Smooth muscle cell (in vitro differentiated cells): ENCODE measurements around the gene NEMP2. TPM values are rescaled to one million over a fixed set of nuclear protein-coding genes. Genes with fewer than 3 reads are reported as not detected.

Experiments used
- DNase-seq: peaks from one replicate; lab custom pipeline; 2025; ENCODE audit not compliant: unreplicated experiment; lab: John Stamatoyannopoulos, UW
- H2AFZ ChIP-seq: fragments of 200-600 bp; sonication (generic); 2 replicates; pipeline ENCODE4 v1.6.0; 2016; ENCODE audit warnings: antibody characterized with exemption, low read depth, mild to moderate bottlenecking
- H3F3A ChIP-seq: fragments of 200-600 bp; sonication (generic); 2 replicates; pipeline ENCODE4 v1.6.0; 2017; ENCODE audit warnings: antibody characterized with exemption, low read depth
- H3K27ac ChIP-seq: fragments of 200-600 bp; sonication (generic); 2 replicates; pipeline ENCODE4 v1.5.1; 2016; ENCODE audit warnings: low read depth, mild to moderate bottlenecking
- H3K27me3 ChIP-seq: fragments of 200-600 bp; sonication (generic); 2 replicates; pipeline ENCODE4 v1.6.1; 2016; ENCODE audit warnings: low read depth, mild to moderate bottlenecking
- H3K36me3 ChIP-seq: fragments of 200-600 bp; sonication (generic); 2 replicates; pipeline ENCODE4 v1.5.1; 2016; ENCODE audit warnings: low read depth
- H3K4me1 ChIP-seq: fragments of 200-600 bp; sonication (generic); 2 replicates; pipeline ENCODE4 v1.5.1; 2016; ENCODE audit warnings: low read depth
- H3K4me2 ChIP-seq: fragments of 200-600 bp; sonication (generic); 2 replicates; pipeline ENCODE4 v1.6.0; 2016; ENCODE audit warnings: mild to moderate bottlenecking
- H3K4me3 ChIP-seq: fragments of 200-600 bp; sonication (generic); 2 replicates; pipeline ENCODE4 v1.5.1; 2016; ENCODE audit warnings: mild to moderate bottlenecking
- H3K79me2 ChIP-seq: fragments of 200-600 bp; sonication (generic); 2 replicates; pipeline ENCODE4 v1.6.0; 2016; ENCODE audit warnings: low read depth, mild to moderate bottlenecking
- H3K9ac ChIP-seq: fragments of 200-600 bp; sonication (generic); 2 replicates; pipeline ENCODE4 v1.6.0; 2016; ENCODE audit warnings: low read depth
- H3K9me3 ChIP-seq: fragments of 200-600 bp; sonication (generic); replicated peaks from 2 replicates; pipeline ENCODE4 v1.5.1; 2016; ENCODE audit warnings: low read depth
- H4K20me1 ChIP-seq: fragments of 200-600 bp; sonication (generic); 2 replicates; pipeline ENCODE4 v1.6.0; 2016; ENCODE audit warnings: low read depth
- WGBS: methylation state at CpG from one replicate; pipeline ENCODE4 v1.1.7; 2016; ENCODE audit warnings: low lambda C conversion rate; 5-methylcytosine and 5-hydroxymethylcytosine counted together
- polyA plus RNA-seq: library from polyadenylated mRNA; unstranded; fragments of >200 nt; fragmentation: Nextera tagmentation; extraction: Ambion mirVana; gene quantifications from 2 replicates; pipeline ENCODE4 v1.2.1, GENCODE V29; 2016
- total RNA-seq: library from RNA; depleted of rRNA; stranded (reverse); fragments of >200 nt; gene quantifications from 2 replicates; pipeline ENCODE4 v1.2.3, GENCODE V29; 2014
- TF ChIP-seq, protein P1 (sequence below): fragments of 200-600 bp; sonication (generic); IDR thresholded peaks from 2 replicates; pipeline ENCODE4 v1.5.1; 2017; ENCODE audit warnings: borderline replicate concordance, mild to moderate bottlenecking, antibody characterized with exemption; ENCODE audit not compliant: insufficient read depth, poor library complexity, severe bottlenecking

The NEMP2 gene
- total and polyA plus RNA-seq, 2 experiments from 2014 or later: 1.4 to 5.0 TPM

DNA sequence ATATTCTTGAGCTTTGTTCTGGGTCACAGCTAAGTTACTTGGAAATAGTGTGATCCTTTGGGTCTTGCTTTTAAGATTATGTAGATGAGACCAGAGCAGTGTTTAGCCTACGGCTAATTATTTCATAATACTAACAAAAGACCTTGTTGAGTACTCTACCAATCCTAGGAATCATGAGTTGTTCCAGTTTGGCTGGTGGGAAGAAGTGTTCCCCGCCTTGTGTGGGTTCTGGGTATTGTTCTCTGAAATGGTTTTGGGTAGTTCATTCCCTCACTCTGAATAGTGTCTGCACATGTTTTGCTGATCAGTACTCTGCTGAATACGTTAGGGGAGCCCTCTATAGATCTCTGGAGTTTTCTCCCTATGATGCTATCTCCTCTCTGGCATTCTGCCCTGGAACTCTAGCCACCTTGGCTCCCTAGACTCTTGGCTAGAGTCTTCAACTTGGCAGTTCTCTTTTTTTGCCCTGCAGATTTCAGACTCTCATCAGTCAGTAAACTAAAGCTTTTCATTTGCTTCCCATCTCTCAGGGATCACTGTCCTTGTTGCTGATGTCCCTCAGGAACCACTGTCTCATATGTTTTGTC is 48.4 kb downstream of the NEMP2 start:
- Histone ChIP-seq H3K79me2 (no peaks in the 10 kb centered on the region), H3K4me2 (no peak overlapping the region), H3K4me1 (no peaks in the 10 kb centered on the region), H3K9me3 (no peaks in the 10 kb centered on the region), H3F3A (no peaks in the 10 kb centered on the region), H3K27ac (no peak overlapping the region), H3K27me3 (no peaks in the 10 kb centered on the region), H3K9ac (no peak overlapping the region), H2AFZ (no peak overlapping the region), H3K36me3 (no peaks in the 10 kb centered on the region), H3K4me3 (no peak overlapping the region), H4K20me1 (no peaks in the 10 kb centered on the region)
- WGBS: 76% methylated on average over 3 of the region's 3 CpGs
- TF ChIP-seq, protein P1, sequence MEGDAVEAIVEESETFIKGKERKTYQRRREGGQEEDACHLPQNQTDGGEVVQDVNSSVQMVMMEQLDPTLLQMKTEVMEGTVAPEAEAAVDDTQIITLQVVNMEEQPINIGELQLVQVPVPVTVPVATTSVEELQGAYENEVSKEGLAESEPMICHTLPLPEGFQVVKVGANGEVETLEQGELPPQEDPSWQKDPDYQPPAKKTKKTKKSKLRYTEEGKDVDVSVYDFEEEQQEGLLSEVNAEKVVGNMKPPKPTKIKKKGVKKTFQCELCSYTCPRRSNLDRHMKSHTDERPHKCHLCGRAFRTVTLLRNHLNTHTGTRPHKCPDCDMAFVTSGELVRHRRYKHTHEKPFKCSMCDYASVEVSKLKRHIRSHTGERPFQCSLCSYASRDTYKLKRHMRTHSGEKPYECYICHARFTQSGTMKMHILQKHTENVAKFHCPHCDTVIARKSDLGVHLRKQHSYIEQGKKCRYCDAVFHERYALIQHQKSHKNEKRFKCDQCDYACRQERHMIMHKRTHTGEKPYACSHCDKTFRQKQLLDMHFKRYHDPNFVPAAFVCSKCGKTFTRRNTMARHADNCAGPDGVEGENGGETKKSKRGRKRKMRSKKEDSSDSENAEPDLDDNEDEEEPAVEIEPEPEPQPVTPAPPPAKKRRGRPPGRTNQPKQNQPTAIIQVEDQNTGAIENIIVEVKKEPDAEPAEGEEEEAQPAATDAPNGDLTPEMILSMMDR: no peak
- DNase-seq: no peak

DNA sequence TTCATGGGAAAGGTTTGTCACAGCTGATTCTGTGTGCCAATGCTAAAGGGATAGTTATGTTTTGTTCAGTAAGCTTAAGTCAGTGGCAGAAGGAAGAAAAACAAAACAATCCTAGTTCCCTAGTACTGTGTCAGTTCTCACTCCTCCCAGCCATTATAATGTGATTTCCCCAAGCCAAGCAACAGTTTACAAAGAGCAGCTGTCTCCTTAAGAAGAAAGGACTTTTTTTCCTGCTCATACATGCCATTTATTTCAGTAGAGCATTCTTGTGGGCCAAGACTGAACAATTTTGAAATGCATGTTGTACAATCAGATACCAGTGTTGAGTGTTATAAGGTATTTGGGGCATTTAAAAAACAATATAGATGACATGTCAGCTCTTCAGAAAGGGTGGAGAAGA is 52.1 kb downstream of the NEMP2 start:
- Histone ChIP-seq H2AFZ (no peak overlapping the region), H3K27ac (no peak overlapping the region), H4K20me1 (no peaks in the 10 kb centered on the region), H3K79me2 (no peaks in the 10 kb centered on the region), H3K4me1 (no peaks in the 10 kb centered on the region), H3K4me2 (no peak overlapping the region), H3K4me3 (no peak overlapping the region), H3K36me3 (no peaks in the 10 kb centered on the region), H3K27me3 (no peaks in the 10 kb centered on the region), H3K9me3 (no peaks in the 10 kb centered on the region), H3K9ac (no peak overlapping the region), H3F3A (no peaks in the 10 kb centered on the region)
- TF ChIP-seq, protein P1: no peak
- no peak for DNase-seq

DNA sequence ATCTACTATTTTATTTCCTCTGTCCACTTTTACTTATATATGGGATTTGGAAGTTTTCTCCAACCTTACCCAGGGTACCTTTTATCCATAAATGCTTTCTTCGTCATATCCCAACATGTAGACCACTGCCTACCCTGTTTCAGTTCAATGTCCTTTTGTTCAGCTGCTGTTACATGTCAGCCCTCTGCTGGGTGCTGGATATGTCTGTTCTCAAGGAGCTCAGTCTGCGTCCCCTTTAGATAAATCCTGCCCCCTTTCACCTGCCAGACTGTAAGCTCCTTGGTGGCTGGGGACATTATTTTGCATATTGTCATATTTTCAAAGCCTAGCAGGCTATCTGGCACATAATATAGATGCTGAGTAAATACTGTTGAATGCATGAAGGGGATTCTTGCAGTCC is 53.2 kb downstream of the NEMP2 start:
- DNase-seq: no peak
- Histone ChIP-seq H3K36me3 (no peaks in the 10 kb centered on the region), H3K79me2 (no peaks in the 10 kb centered on the region), H2AFZ (no peak overlapping the region), H3K9ac (no peak overlapping the region), H3K4me3 (no peak overlapping the region), H3K4me2 (no peak overlapping the region), H4K20me1 (no peaks in the 10 kb centered on the region), H3K4me1 (no peaks in the 10 kb centered on the region), H3F3A (no peaks in the 10 kb centered on the region), H3K27me3 (no peaks in the 10 kb centered on the region), H3K27ac (no peak overlapping the region), H3K9me3 (no peaks in the 10 kb centered on the region)
- 87% methylated on average over 2 of the region's 2 CpGs for WGBS
- TF ChIP-seq, protein P1: no peak

DNA sequence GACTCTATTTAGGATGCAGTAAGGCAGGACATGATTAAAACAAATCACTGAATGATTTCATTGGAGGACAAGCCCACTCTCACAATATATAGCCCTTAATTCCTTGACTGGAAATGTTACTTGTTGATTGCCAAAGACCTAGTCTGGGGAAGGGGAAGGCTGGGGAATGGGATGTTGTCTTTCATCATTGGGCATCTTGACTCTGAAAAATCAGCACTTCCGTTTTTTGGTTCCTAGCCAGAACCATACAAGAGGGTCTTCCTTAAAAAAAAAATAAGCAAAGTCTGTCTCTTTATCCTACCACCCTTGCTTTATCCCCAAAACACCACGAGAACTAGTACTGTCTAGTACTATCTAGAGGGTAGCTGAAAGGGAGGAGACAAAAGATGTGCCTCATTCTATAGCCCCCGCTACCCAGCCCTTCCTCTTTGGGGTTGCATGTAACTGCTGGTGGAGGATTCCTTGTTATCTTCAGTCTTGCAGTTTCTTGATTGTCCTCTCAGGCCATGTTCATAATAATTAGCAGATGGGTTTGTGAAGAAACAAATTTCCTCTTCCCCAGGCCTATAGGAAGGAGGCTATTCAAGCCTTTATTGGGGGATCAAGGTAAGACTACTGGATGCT is 55.8 kb downstream of the NEMP2 start:
- H3K4me1 ChIP-seq: no peaks in the 10 kb centered on the region
- no peak overlapping the region for H3K4me3 ChIP-seq
- H3K79me2 ChIP-seq: no peaks in the 10 kb centered on the region
- H4K20me1 ChIP-seq: no peaks in the 10 kb centered on the region
- WGBS: 90% methylated on average over 3 of the region's 3 CpGs
- H2AFZ ChIP-seq: no peak overlapping the region
- H3K9ac ChIP-seq: no peak overlapping the region
- no peaks in the 10 kb centered on the region for H3K9me3 ChIP-seq
- H3K27me3 ChIP-seq: no peaks in the 10 kb centered on the region
- no peak for DNase-seq
- TF ChIP-seq, protein P1: no peak
- H3F3A ChIP-seq: no peaks in the 10 kb centered on the region
- no peak overlapping the region for H3K4me2 ChIP-seq
- no peaks in the 10 kb centered on the region for H3K36me3 ChIP-seq
- no peak overlapping the region for H3K27ac ChIP-seq
